SK-N-SH treated with all-trans-retinoic acid at 6 μM for 48 hours (cell line): Measurements from ENCODE around the gene ZNF143.

Experiments
- ATAC-seq: fragments of 200-7000 bp; cut with Tn5 transposase; 3 replicates; pipeline ENCODE4 v1.9.1; 2020; ENCODE audit warnings: mild to moderate bottlenecking, moderate library complexity
- ARNTL ChIP-seq: fragments of 450-650 bp; formaldehyde crosslinking; IDR thresholded peaks from 2 replicates; pipeline ENCODE4 v1.5.0; 2020; ENCODE audit warnings: low read depth, mild to moderate bottlenecking, moderate library complexity, borderline replicate concordance
- BACH2 ChIP-seq: fragments of 250-450 bp; sonication (Bioruptor Pico); IDR thresholded peaks from 2 replicates; pipeline ENCODE4 v1.9.0; 2021; ENCODE audit warnings: mild to moderate bottlenecking, borderline replicate concordance
- CSDC2 ChIP-seq: fragments of 250-450 bp; sonication (Bioruptor Pico); IDR thresholded peaks from 2 replicates; pipeline ENCODE4 v1.5.0; 2020; ENCODE audit warnings: mild to moderate bottlenecking, moderate library complexity
- ESRRG ChIP-seq: fragments of 250-450 bp; sonication (Bioruptor Pico); IDR thresholded peaks from 2 replicates; pipeline ENCODE4 v1.6.1; 2021; ENCODE audit warnings: mild to moderate bottlenecking
- GLIS3 ChIP-seq: fragments of 250-450 bp; sonication (Bioruptor Pico); IDR thresholded peaks from 2 replicates; pipeline ENCODE4 v1.5.0; 2020; ENCODE audit warnings: mild to moderate bottlenecking, moderate library complexity
- ISL1 ChIP-seq: fragments of 250-450 bp; sonication (Bioruptor Pico); IDR thresholded peaks from 2 replicates; pipeline ENCODE4 v2.1.2; 2022; ENCODE audit warnings: mild to moderate bottlenecking, moderate library complexity
- PATZ1 ChIP-seq: fragments of 250-450 bp; sonication (Bioruptor Pico); IDR thresholded peaks from 2 replicates; pipeline ENCODE4 v1.8.0; 2020; ENCODE audit warnings: mild to moderate bottlenecking, moderate library complexity, borderline replicate concordance
- POU6F1 ChIP-seq: fragments of 250-450 bp; sonication (Bioruptor Pico); IDR thresholded peaks from 2 replicates; pipeline ENCODE4 v1.8.0; 2021; ENCODE audit warnings: low read depth, mild to moderate bottlenecking, moderate library complexity, borderline replicate concordance
- PPARA ChIP-seq: fragments of 250-450 bp; sonication (Bioruptor Pico); IDR thresholded peaks from 2 replicates; pipeline ENCODE4 v1.5.0; 2020; ENCODE audit warnings: mild to moderate bottlenecking, borderline replicate concordance
- SNAI2 ChIP-seq: fragments of 250-450 bp; sonication (Bioruptor Pico); IDR thresholded peaks from 2 replicates; pipeline ENCODE4 v1.5.0; 2020; ENCODE audit warnings: mild to moderate bottlenecking, moderate library complexity
- TCF4 ChIP-seq: fragments of 250-450 bp; sonication (Bioruptor Pico); IDR thresholded peaks from 2 replicates; pipeline ENCODE4 v1.8.0; 2021; ENCODE audit warnings: mild to moderate bottlenecking, moderate library complexity, borderline replicate concordance
- TOX ChIP-seq: fragments of 250-450 bp; sonication (Bioruptor Pico); IDR thresholded peaks from 2 replicates; pipeline ENCODE4 v1.8.0; 2021; ENCODE audit warnings: mild to moderate bottlenecking, moderate library complexity, borderline replicate concordance
- ZC3H10 ChIP-seq: fragments of 250-450 bp; sonication (Bioruptor Pico); IDR thresholded peaks from 2 replicates; pipeline ENCODE4 v1.5.1; 2021; ENCODE audit warnings: mild to moderate bottlenecking, moderate library complexity
- ZFP30 ChIP-seq: fragments of 450-650 bp; formaldehyde crosslinking; IDR thresholded peaks from 2 replicates; pipeline ENCODE4 v1.5.0; 2022; ENCODE audit warnings: mild to moderate bottlenecking, moderate library complexity
- ZNF565 ChIP-seq: fragments of 450-650 bp; formaldehyde crosslinking; conservative IDR thresholded peaks from 2 replicates; pipeline ENCODE4 v1.5.0; 2020; ENCODE audit warnings: low read depth, mild to moderate bottlenecking, moderate library complexity
- ZNF70 ChIP-seq: fragments of 450-650 bp; formaldehyde crosslinking; IDR thresholded peaks from 2 replicates; pipeline ENCODE4 v1.5.0; 2020; ENCODE audit warnings: mild to moderate bottlenecking, moderate library complexity
- ZNF8 ChIP-seq: fragments of 450-650 bp; formaldehyde crosslinking; IDR thresholded peaks from 2 replicates; pipeline ENCODE4 v1.5.0; 2020; ENCODE audit warnings: mild to moderate bottlenecking, moderate library complexity
- TF ChIP-seq, protein P1 (sequence below): fragments of 250-450 bp; sonication (Bioruptor Pico); IDR thresholded peaks from 2 replicates; pipeline ENCODE4 v1.5.1; 2021; ENCODE audit warnings: mild to moderate bottlenecking, moderate library complexity
- TF ChIP-seq, protein P2 (sequence below): fragments of 250-450 bp; sonication (Bioruptor Pico); IDR thresholded peaks from 2 replicates; pipeline ENCODE4 v1.5.1; 2020; ENCODE audit warnings: low read depth, mild to moderate bottlenecking, moderate library complexity
- TF ChIP-seq, protein P3 (sequence below): fragments of 250-450 bp; sonication (Bioruptor Pico); IDR thresholded peaks from 2 replicates; pipeline ENCODE4 v1.5.0; 2020; ENCODE audit warnings: mild to moderate bottlenecking, moderate library complexity

The ZNF143 gene

GRCh38 chr11:9494316-9494715, 33.5 kb downstream of the ZNF143 start:
- ATAC-seq: no peak
- no peak for TF ChIP-seq CSDC2
- TF ChIP-seq ZFP30 (CRISPR knock-in tag): no peak
- TF ChIP-seq, all 23 proteins: peak for 0

GRCh38 chr11:9495803-9496514, 35.1 kb downstream of the ZNF143 start:
- TF ChIP-seq, protein P1, sequence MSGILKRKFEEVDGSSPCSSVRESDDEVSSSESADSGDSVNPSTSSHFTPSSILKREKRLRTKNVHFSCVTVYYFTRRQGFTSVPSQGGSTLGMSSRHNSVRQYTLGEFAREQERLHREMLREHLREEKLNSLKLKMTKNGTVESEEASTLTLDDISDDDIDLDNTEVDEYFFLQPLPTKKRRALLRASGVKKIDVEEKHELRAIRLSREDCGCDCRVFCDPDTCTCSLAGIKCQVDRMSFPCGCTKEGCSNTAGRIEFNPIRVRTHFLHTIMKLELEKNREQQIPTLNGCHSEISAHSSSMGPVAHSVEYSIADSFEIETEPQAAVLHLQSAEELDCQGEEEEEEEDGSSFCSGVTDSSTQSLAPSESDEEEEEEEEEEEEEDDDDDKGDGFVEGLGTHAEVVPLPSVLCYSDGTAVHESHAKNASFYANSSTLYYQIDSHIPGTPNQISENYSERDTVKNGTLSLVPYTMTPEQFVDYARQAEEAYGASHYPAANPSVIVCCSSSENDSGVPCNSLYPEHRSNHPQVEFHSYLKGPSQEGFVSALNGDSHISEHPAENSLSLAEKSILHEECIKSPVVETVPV (CRISPR knock-in tag): no peak
- TF ChIP-seq PPARA (no peak), ARNTL (CRISPR knock-in tag) (no peak)
- TF ChIP-seq, all 23 proteins: peak for 0
- no peak for ATAC-seq

GRCh38 chr11:9498457-9499078, 37.8 kb downstream of the ZNF143 start:
- TF ChIP-seq BACH2 (CRISPR knock-in tag): no peak
- TF ChIP-seq ZC3H10 (CRISPR knock-in tag): no peak
- no peak for TF ChIP-seq PATZ1 (CRISPR knock-in tag)
- no peak for TF ChIP-seq GLIS3 (CRISPR knock-in tag)
- no peak for TF ChIP-seq SNAI2 (CRISPR knock-in tag)
- TF ChIP-seq ZFP30 (CRISPR knock-in tag): no peak
- TF ChIP-seq, protein P2, sequence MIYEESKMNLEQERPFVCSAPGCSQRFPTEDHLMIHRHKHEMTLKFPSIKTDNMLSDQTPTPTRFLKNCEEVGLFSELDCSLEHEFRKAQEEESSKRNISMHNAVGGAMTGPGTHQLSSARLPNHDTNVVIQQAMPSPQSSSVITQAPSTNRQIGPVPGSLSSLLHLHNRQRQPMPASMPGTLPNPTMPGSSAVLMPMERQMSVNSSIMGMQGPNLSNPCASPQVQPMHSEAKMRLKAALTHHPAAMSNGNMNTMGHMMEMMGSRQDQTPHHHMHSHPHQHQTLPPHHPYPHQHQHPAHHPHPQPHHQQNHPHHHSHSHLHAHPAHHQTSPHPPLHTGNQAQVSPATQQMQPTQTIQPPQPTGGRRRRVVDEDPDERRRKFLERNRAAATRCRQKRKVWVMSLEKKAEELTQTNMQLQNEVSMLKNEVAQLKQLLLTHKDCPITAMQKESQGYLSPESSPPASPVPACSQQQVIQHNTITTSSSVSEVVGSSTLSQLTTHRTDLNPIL (CRISPR knock-in tag): no peak
- TF ChIP-seq, protein P3, sequence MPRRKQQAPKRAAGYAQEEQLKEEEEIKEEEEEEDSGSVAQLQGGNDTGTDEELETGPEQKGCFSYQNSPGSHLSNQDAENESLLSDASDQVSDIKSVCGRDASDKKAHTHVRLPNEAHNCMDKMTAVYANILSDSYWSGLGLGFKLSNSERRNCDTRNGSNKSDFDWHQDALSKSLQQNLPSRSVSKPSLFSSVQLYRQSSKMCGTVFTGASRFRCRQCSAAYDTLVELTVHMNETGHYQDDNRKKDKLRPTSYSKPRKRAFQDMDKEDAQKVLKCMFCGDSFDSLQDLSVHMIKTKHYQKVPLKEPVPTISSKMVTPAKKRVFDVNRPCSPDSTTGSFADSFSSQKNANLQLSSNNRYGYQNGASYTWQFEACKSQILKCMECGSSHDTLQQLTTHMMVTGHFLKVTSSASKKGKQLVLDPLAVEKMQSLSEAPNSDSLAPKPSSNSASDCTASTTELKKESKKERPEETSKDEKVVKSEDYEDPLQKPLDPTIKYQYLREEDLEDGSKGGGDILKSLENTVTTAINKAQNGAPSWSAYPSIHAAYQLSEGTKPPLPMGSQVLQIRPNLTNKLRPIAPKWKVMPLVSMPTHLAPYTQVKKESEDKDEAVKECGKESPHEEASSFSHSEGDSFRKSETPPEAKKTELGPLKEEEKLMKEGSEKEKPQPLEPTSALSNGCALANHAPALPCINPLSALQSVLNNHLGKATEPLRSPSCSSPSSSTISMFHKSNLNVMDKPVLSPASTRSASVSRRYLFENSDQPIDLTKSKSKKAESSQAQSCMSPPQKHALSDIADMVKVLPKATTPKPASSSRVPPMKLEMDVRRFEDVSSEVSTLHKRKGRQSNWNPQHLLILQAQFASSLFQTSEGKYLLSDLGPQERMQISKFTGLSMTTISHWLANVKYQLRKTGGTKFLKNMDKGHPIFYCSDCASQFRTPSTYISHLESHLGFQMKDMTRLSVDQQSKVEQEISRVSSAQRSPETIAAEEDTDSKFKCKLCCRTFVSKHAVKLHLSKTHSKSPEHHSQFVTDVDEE: no peak
- no peak for TF ChIP-seq TCF4 (CRISPR knock-in tag)
- TF ChIP-seq ZNF565 (CRISPR knock-in tag): no peak
- TF ChIP-seq ISL1 (CRISPR knock-in tag): no peak
- TF ChIP-seq ESRRG: no peak
- no peak for ATAC-seq

DNA sequence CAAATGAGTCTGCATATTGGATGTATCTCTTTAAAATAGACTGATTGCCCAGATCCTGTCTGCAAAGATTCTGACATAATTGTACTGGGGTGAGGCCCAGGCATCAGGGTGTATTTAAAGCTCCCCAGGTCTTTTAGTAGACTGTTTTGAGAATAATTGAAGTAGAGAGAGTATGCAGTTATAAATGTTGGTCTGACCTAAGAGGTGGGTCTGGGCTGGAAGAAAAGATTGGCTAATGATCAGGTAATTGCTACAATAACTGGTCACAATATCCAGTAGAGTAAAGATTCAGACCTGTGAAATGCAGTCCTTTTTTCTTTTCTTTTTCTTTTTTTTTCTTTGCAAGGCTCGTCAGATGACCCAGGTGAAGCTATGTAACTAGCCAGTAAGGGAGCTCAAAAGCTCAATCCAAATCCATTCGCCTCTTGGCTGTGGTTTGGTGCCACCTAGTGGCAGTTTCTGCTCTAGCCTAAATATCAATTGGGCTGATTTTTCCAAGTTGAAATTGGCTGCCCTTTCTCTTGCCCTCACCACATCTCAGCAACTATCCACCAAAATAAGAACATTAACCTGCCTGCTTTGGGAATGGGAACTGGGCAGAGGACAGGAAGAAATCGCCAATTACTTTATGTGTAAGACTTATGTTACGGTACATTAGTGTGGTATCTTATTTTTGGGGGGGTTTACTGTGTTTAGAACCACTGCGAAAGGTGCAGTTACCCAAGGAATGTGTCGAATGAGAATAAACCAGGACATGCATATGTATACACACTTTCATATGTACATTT, 45.9 kb downstream of the ZNF143 start:
- peak; percentile 98 for ATAC-seq
- TF ChIP-seq TCF4 (CRISPR knock-in tag) (no peak), ZNF8 (CRISPR knock-in tag) (no peak), ZC3H10 (CRISPR knock-in tag) (no peak), ZNF70 (no peak), TOX (CRISPR knock-in tag) (no peak), POU6F1 (CRISPR knock-in tag) (no peak), BACH2 (CRISPR knock-in tag) (no peak)
- TF ChIP-seq, protein P3: no peak
- TF ChIP-seq, protein P1 (CRISPR knock-in tag): no peak
